Measurements from ENCODE around the gene MED13L. TPM values are rescaled to one million over a fixed set of nuclear protein-coding genes. Genes with fewer than 3 reads are reported as not detected.

The MED13L gene
- polyA plus RNA-seq, 1 donor (not counting 4 experiments of a cell fraction or from before 2014, with no cell fraction given) = 31.7 TPM

DNA sequence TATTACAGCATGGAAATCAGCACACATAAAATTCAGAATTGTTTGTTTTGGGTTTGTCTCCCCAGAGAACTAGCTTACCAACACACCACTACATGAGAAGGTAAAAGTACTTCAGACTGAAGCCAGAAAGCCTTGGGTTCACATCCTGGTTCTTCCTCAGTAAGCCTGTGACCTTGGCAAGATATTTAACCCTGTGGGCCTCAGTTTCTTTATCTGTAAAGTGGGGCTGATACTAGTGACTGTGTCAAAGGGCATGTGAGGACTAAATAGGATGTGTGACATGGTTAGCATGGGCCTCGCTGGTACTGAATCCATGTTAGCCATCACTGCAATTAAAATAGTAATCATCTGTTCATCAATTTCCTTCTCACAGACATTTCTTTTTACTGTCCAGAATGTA, 366.1 kb downstream of the MED13L start:
- Histone ChIP-seq H3K27me3 (ENCODE audit: control insufficient read depth, extremely low read depth, insufficient read depth, low read length) (no peaks in the 10 kb centered on the region), H3K27ac (ENCODE audit: control insufficient read depth, insufficient read depth, low read length) (no peak overlapping the region), H3K4me1 (ENCODE audit: control insufficient read depth, extremely low read depth, insufficient read depth, low read length) (no peaks in the 10 kb centered on the region), H3K9ac (ENCODE audit: control insufficient read depth, extremely low read depth, insufficient read depth, low read length) (no peak overlapping the region), H3K4me3 (ENCODE audit: control insufficient read depth in 2 of 3, extremely low read depth in 1 of 3, insufficient read depth in 2 of 3, low read depth in 1 of 3, low read length in 3 of 3) (no peak overlapping the region), H4K20me1 (ENCODE audit: control insufficient read depth, extremely low read depth, insufficient read depth, low read length) (no peaks in the 10 kb centered on the region), H2AFZ (ENCODE audit: control insufficient read depth, low read length) (no peak overlapping the region), H3K36me3 (ENCODE audit: control insufficient read depth in 2 of 2, extremely low read depth in 1 of 2, insufficient read depth in 2 of 2, low read length in 2 of 2) (no peaks in the 10 kb centered on the region), H3K4me2 (ENCODE audit: control insufficient read depth, extremely low read depth, insufficient read depth, low read depth, low read length) (no peak overlapping the region), H3K79me2 (ENCODE audit: control insufficient read depth, insufficient read depth, low read length) (no peaks in the 10 kb centered on the region), H3K9me1 (ENCODE audit: control insufficient read depth, extremely low read depth, insufficient read depth, low read length) (no peaks in the 10 kb centered on the region), H3K9me3 (ENCODE audit: control insufficient read depth, low read depth, low read length) (no peaks in the 10 kb centered on the region)
- dilution Hi-C loops (cut with MboI; ENCODE audit: extremely low pct_ligation_motif_present, low sequenced_read_pairs) = no loop called here
- FAIRE-seq (no peak), DNase-seq (ENCODE audit: low read depth, low spot score) (no peak)
- TF ChIP-seq EZH2 (IDR thresholded peaks at IDR 0.05; ENCODE audit: low read length) = no peak
- TF ChIP-seq, protein P1, sequence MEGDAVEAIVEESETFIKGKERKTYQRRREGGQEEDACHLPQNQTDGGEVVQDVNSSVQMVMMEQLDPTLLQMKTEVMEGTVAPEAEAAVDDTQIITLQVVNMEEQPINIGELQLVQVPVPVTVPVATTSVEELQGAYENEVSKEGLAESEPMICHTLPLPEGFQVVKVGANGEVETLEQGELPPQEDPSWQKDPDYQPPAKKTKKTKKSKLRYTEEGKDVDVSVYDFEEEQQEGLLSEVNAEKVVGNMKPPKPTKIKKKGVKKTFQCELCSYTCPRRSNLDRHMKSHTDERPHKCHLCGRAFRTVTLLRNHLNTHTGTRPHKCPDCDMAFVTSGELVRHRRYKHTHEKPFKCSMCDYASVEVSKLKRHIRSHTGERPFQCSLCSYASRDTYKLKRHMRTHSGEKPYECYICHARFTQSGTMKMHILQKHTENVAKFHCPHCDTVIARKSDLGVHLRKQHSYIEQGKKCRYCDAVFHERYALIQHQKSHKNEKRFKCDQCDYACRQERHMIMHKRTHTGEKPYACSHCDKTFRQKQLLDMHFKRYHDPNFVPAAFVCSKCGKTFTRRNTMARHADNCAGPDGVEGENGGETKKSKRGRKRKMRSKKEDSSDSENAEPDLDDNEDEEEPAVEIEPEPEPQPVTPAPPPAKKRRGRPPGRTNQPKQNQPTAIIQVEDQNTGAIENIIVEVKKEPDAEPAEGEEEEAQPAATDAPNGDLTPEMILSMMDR (optimal IDR thresholded peaks at IDR 0.05 in 1 of 3, IDR thresholded peaks at IDR 0.05 in 1 of 3, conservative IDR thresholded peaks at IDR 0.05 in 1 of 3; ENCODE audit: extremely low read depth in 1 of 3, insufficient read depth in 2 of 3, low read length in 3 of 3) = no peak

DNA sequence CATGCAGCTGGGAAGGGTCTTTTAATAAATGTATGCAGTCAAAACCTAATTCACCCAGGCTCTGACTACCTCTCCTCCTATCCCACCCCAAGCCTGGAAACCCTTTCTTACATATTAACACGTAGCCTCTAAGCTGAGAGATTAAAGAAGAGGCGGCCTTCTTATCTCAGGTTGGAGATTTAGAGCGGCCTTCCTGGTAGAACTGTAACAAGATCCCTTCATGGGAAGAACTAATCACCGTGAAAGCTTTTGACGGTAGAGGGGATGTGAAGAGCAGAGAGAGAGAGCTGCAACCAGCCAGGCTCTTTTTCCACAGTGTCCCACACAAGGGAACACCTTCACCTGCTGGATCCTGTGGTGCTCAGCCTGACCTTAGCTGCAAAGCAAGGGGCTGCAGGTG, 367.4 kb downstream of the MED13L start:
- no peaks in the 10 kb centered on the region for H3K79me2 ChIP-seq (ENCODE audit: control insufficient read depth, insufficient read depth, low read length)
- no peak overlapping the region for H3K4me2 ChIP-seq (ENCODE audit: control insufficient read depth, extremely low read depth, insufficient read depth, low read depth, low read length)
- no peaks in the 10 kb centered on the region for H3K36me3 ChIP-seq (ENCODE audit: control insufficient read depth in 2 of 2, extremely low read depth in 1 of 2, insufficient read depth in 2 of 2, low read length in 2 of 2)
- no peak for TF ChIP-seq EZH2 (IDR thresholded peaks at IDR 0.05; ENCODE audit: low read length)
- TF ChIP-seq, protein P1 (optimal IDR thresholded peaks at IDR 0.05 in 1 of 3, IDR thresholded peaks at IDR 0.05 in 1 of 3, conservative IDR thresholded peaks at IDR 0.05 in 1 of 3; ENCODE audit: extremely low read depth in 1 of 3, insufficient read depth in 2 of 3, low read length in 3 of 3) = no peak
- no peak overlapping the region for H3K27ac ChIP-seq (ENCODE audit: control insufficient read depth, insufficient read depth, low read length)
- H3K9me1 ChIP-seq (ENCODE audit: control insufficient read depth, extremely low read depth, insufficient read depth, low read length) = no peaks in the 10 kb centered on the region
- H3K9ac ChIP-seq (ENCODE audit: control insufficient read depth, extremely low read depth, insufficient read depth, low read length) = no peak overlapping the region
- FAIRE-seq (no peak), DNase-seq (ENCODE audit: low read depth, low spot score) (no peak)
- dilution Hi-C loops (cut with MboI; ENCODE audit: extremely low pct_ligation_motif_present, low sequenced_read_pairs) = no loop called here
- H2AFZ ChIP-seq (ENCODE audit: control insufficient read depth, low read length) = no peak overlapping the region
- no peaks in the 10 kb centered on the region for H4K20me1 ChIP-seq (ENCODE audit: control insufficient read depth, extremely low read depth, insufficient read depth, low read length)
- no peaks in the 10 kb centered on the region for H3K9me3 ChIP-seq (ENCODE audit: control insufficient read depth, low read depth, low read length)
- H3K4me3 ChIP-seq (ENCODE audit: control insufficient read depth in 2 of 3, extremely low read depth in 1 of 3, insufficient read depth in 2 of 3, low read depth in 1 of 3, low read length in 3 of 3) = no peak overlapping the region
- no peaks in the 10 kb centered on the region for H3K27me3 ChIP-seq (ENCODE audit: control insufficient read depth, extremely low read depth, insufficient read depth, low read length)
- no peaks in the 10 kb centered on the region for H3K4me1 ChIP-seq (ENCODE audit: control insufficient read depth, extremely low read depth, insufficient read depth, low read length)

Small RNA genes within 50 kb of the gene (small RNA-seq; reads per million reads assigned to genes)
- gene MIR620 (ENCODE audit: insufficient read length in 3 of 3, low read depth in 3 of 3, low replicate concordance in 1 of 3) (0 to 0.33 (median 0) reads per million in 3 experiments), gene RNU6-1188P (ENCODE audit: insufficient read length in 3 of 3, low read depth in 3 of 3, low replicate concordance in 1 of 3) (0 reads per million in 3 experiments), gene SNRPGP18 (ENCODE audit: insufficient read length in 3 of 3, low read depth in 3 of 3, low replicate concordance in 1 of 3) (0 reads per million in 3 experiments)

All from keratinocyte (primary cell).